Measurements from ENCODE around the gene TFCP2.

Gene TFCP2

GRCh38 chr12:51132693-51133092, 40.2 kb downstream of the TFCP2 start:
- H3K4me3 ChIP-seq (ENCODE audit: control insufficient read depth, low read depth, low read length): no peak overlapping the region
- TF ChIP-seq, protein P1, sequence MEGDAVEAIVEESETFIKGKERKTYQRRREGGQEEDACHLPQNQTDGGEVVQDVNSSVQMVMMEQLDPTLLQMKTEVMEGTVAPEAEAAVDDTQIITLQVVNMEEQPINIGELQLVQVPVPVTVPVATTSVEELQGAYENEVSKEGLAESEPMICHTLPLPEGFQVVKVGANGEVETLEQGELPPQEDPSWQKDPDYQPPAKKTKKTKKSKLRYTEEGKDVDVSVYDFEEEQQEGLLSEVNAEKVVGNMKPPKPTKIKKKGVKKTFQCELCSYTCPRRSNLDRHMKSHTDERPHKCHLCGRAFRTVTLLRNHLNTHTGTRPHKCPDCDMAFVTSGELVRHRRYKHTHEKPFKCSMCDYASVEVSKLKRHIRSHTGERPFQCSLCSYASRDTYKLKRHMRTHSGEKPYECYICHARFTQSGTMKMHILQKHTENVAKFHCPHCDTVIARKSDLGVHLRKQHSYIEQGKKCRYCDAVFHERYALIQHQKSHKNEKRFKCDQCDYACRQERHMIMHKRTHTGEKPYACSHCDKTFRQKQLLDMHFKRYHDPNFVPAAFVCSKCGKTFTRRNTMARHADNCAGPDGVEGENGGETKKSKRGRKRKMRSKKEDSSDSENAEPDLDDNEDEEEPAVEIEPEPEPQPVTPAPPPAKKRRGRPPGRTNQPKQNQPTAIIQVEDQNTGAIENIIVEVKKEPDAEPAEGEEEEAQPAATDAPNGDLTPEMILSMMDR (conservative IDR thresholded peaks at IDR 0.05; ENCODE audit: control insufficient read depth, insufficient read depth, low read depth, low read length): no peak
- no peak for DNase-seq (ENCODE audit: low read depth)

- H3K4me3 ChIP-seq (ENCODE audit: control insufficient read depth, low read depth, low read length): no peak overlapping the region
- TF ChIP-seq, protein P1 (conservative IDR thresholded peaks at IDR 0.05; ENCODE audit: control insufficient read depth, insufficient read depth, low read depth, low read length): no peak
- no peak for DNase-seq (ENCODE audit: low read depth)
Measured at GRCh38 chr12:51131745-51132521, 41.0 kb downstream of the TFCP2 start.

DNA sequence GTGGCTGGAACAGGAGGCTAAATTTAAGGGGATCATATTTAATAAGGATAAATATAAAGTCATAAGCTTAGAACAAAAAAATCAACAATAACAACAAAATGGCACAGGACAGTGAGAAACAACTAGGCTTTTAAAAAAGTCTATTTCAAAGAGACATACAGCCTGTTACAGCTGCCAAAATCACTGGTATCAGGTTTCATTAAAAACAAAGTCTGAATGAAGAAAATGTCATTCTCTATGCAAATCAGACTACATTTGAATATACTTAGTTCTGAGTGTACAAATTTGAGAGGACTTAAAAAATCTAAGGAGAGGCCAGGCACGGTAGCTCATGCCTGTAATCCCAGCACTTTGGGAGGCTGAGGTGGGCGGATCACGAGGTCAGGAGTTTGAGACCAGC, 44.0 kb downstream of the TFCP2 start:
- TF ChIP-seq, protein P1 (conservative IDR thresholded peaks at IDR 0.05; ENCODE audit: control insufficient read depth, insufficient read depth, low read depth, low read length): no peak
- peak; percentile 24 for DNase-seq (ENCODE audit: low read depth)
- H3K4me3 ChIP-seq (ENCODE audit: control insufficient read depth, low read depth, low read length): no peak overlapping the region

- no peak overlapping the region for H3K4me3 ChIP-seq (ENCODE audit: control insufficient read depth, low read depth, low read length)
- TF ChIP-seq, protein P1 (conservative IDR thresholded peaks at IDR 0.05; ENCODE audit: control insufficient read depth, insufficient read depth, low read depth, low read length): no peak
- DNase-seq (ENCODE audit: low read depth): no peak
Measured at GRCh38 chr12:51127050-51127729, 45.7 kb downstream of the TFCP2 start.

DNA sequence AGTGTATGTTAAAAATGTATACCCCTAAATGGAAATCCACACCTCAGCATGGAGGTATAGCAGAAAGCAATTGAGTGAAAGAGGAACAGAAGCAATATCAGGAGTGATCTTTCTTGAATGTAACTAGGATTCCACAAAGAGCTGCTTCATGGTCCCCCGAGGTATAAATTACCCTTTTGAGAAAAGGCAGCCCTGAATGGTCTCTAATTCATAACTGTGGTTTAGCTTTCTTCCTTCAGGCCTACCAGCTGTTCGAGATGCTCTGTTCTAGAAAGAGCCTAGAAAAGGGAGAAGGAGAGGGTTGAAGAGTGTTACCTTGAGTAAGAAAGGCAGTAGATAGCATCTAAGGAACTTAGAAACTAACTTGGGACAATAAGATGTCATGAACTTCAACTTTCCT, 46.6 kb downstream of the TFCP2 start:
- H3K4me3 ChIP-seq (ENCODE audit: control insufficient read depth, low read depth, low read length): no peak overlapping the region
- TF ChIP-seq, protein P1 (conservative IDR thresholded peaks at IDR 0.05; ENCODE audit: control insufficient read depth, insufficient read depth, low read depth, low read length): no peak

GRCh38 chr12:51124504-51124903, 48.4 kb downstream of the TFCP2 start:
- no peak overlapping the region for H3K4me3 ChIP-seq (ENCODE audit: control insufficient read depth, low read depth, low read length)
- DNase-seq (ENCODE audit: low read depth): no peak
- TF ChIP-seq, protein P1 (conservative IDR thresholded peaks at IDR 0.05; ENCODE audit: control insufficient read depth, insufficient read depth, low read depth, low read length): no peak

More for the DNA sequence above, 46.6 kb downstream of the TFCP2 start:
- no peak for DNase-seq (ENCODE audit: low read depth)
